ENCODE results near the gene GDPD4. TPM values are rescaled to one million over a fixed set of nuclear protein-coding genes. Genes with fewer than 3 reads are reported as not detected.

GDPD4 gene
- total RNA-seq, 1 experiment from 2014 or later = not detected

- Histone ChIP-seq H3K4me1 (ENCODE audit: control insufficient read depth in 1 of 2, insufficient read depth in 2 of 2, low read length in 2 of 2) (no peaks in the 10 kb centered on the region), H3K9me2 (ENCODE audit: insufficient read depth) (no peaks in the 10 kb centered on the region), H3K4me2 (ENCODE audit: low read length) (no peak overlapping the region), H3K9me3 (ENCODE audit: control insufficient read depth in 1 of 2, insufficient read depth in 1 of 2, low read depth in 1 of 2, low read length in 2 of 2) (no peaks in the 10 kb centered on the region), H3K9ac (ENCODE audit: low read length) (no peak overlapping the region), H2AFZ (ENCODE audit: low read depth, low read length, poor library complexity, severe bottlenecking) (no peak overlapping the region), H3K4me3 (replicated peaks in 1 of 2; ENCODE audit: low read depth in 1 of 2, low read length in 2 of 2) (no peak overlapping the region), H4K20me1 (ENCODE audit: insufficient read depth) (no peaks in the 10 kb centered on the region), H3K27ac (ENCODE audit: low read depth, low read length) (no peak overlapping the region), H3K36me3 (ENCODE audit: control insufficient read depth in 1 of 2, insufficient read depth in 2 of 2, low read length in 2 of 2) (no peaks in the 10 kb centered on the region), H3K79me2 (ENCODE audit: insufficient read depth, low read length) (no peaks in the 10 kb centered on the region), H3K27me3 (ENCODE audit: insufficient read depth, low read length) (no peaks in the 10 kb centered on the region)
- no peak for DNase-seq (ENCODE audit: low read depth, low spot score)
- CTCF ChIA-PET = no interaction called here
- POLR2A ChIA-PET = interaction anchor here (0.6 kb wide), 1 partner anchor 16 kb away, joined by 4 read pairs; no protein-coding TSS in a partner anchor
- no TSS peak for BruUV-seq (replicated peaks)
- intact Hi-C loops (cut with micrococcal nuclease) = no loop called here
- TF ChIP-seq SP1 (IDR thresholded peaks at IDR 0.05; ENCODE audit: low read depth) = no peak
- TF ChIP-seq ZFX (IDR thresholded peaks at IDR 0.05) = no peak
- TF ChIP-seq MAX (IDR thresholded peaks at IDR 0.05) = no peak
- TF ChIP-seq CTCF (IDR thresholded peaks at IDR 0.05 in 2 of 3, conservative IDR thresholded peaks at IDR 0.05 in 1 of 3; ENCODE audit: borderline replicate concordance in 1 of 3, insufficient read depth in 1 of 3, low read depth in 2 of 3, low read length in 2 of 3) = no peak
- TF ChIP-seq POLR2A (IDR thresholded peaks at IDR 0.05; ENCODE audit: borderline replicate concordance, extremely low read depth, insufficient read depth, insufficient read length) = no peak
- TF ChIP-seq YY1 (IDR thresholded peaks at IDR 0.05; ENCODE audit: extremely low read depth, insufficient replicate concordance, low read depth, low read length) = no peak
- TF ChIP-seq EZH2phosphoT487 (IDR thresholded peaks at IDR 0.05; ENCODE audit: borderline replicate concordance) = no peak
- no peak for ATAC-seq
- RAD21 ChIA-PET (ENCODE audit: low non-redundant PET in 1 of 2, low total read pairs in 2 of 2, uncharacterized antibody in 2 of 2, unreplicated experiment in 2 of 2) = no interaction called here
Observed at GRCh38 chr11:77316733-77317342, 15.4 kb upstream of the GDPD4 start.

- no peak for ATAC-seq
- intact Hi-C loops (cut with micrococcal nuclease) = no loop called here
- no TSS peak for BruUV-seq (replicated peaks)
- Histone ChIP-seq H3K27me3 (ENCODE audit: insufficient read depth, low read length) (no peaks in the 10 kb centered on the region), H3K79me2 (ENCODE audit: insufficient read depth, low read length) (no peaks in the 10 kb centered on the region), H3K9me3 (ENCODE audit: control insufficient read depth in 1 of 2, insufficient read depth in 1 of 2, low read depth in 1 of 2, low read length in 2 of 2) (no peaks in the 10 kb centered on the region), H3K4me2 (ENCODE audit: low read length) (no peak overlapping the region), H3K4me3 (replicated peaks in 1 of 2; ENCODE audit: low read depth in 1 of 2, low read length in 2 of 2) (no peak overlapping the region), H3K9ac (ENCODE audit: low read length) (no peak overlapping the region), H3K27ac (ENCODE audit: low read depth, low read length) (no peak overlapping the region), H3K9me2 (ENCODE audit: insufficient read depth) (no peaks in the 10 kb centered on the region), H3K4me1 (ENCODE audit: control insufficient read depth in 1 of 2, insufficient read depth in 2 of 2, low read length in 2 of 2) (no peaks in the 10 kb centered on the region), H3K36me3 (ENCODE audit: control insufficient read depth in 1 of 2, insufficient read depth in 2 of 2, low read length in 2 of 2) (no peaks in the 10 kb centered on the region), H4K20me1 (ENCODE audit: insufficient read depth) (no peaks in the 10 kb centered on the region), H2AFZ (ENCODE audit: low read depth, low read length, poor library complexity, severe bottlenecking) (no peak overlapping the region)
- TF ChIP-seq FOSL1 (IDR thresholded peaks at IDR 0.05; ENCODE audit: low read depth) (no peak), ZNF274 (IDR thresholded peaks at IDR 0.05; ENCODE audit: low read depth, low read length) (no peak), YY1 (IDR thresholded peaks at IDR 0.05; ENCODE audit: extremely low read depth, insufficient replicate concordance, low read depth, low read length) (no peak), CBX3 (IDR thresholded peaks at IDR 0.05; ENCODE audit: low read depth) (no peak)
- no peak for DNase-seq (ENCODE audit: low read depth, low spot score)
- ChIA-PET CTCF (no interaction called here), RAD21 (ENCODE audit: low non-redundant PET in 1 of 2, low total read pairs in 2 of 2, uncharacterized antibody in 2 of 2, unreplicated experiment in 2 of 2) (no interaction called here), POLR2A (no interaction called here)
Observed at GRCh38 chr11:77312107-77312506, 10.6 kb upstream of the GDPD4 start.
